SK-N-MC (cell line): ENCODE measurements around the gene ADPRH.

Experiments used
- FOXP2 ChIP-seq: optimal IDR thresholded peaks from 2 replicates; pipeline ENCODE3; 2011; ENCODE audit warnings: mild to moderate bottlenecking, moderate library complexity; ENCODE audit not compliant: insufficient read depth; ENCODE audit errors: extremely low read length, control extremely low read depth
- POLR2AphosphoS5 ChIP-seq: IDR thresholded peaks from 2 replicates; pipeline ENCODE4 v1.6.1; 2012; ENCODE audit warnings: mild to moderate bottlenecking, low read depth, low read length, borderline replicate concordance

DNA sequence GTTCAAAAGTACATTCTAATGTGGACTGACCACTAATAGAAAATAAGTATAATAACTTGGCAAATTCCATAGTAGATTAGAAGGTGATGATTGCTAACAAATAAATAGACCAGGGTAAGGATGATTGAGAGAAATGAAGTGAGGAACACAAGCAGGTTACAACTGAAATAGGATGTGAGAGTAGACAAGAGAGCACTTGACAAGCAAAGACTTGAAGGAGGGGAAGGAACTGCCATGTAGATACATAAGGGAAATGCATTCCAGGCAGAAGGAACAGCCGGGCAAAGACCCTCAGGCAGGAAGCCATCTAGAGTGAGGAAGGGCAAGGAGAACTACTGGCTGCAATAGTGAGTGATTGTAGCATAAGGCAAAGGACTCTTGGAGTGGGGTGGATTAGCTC, 23.4 kb downstream of the ADPRH start:
- TF ChIP-seq POLR2AphosphoS5 (no peak), FOXP2 (no peak)
